GM12878 (cell line): Measurements from ENCODE around the gene TAF13. TPM values are rescaled to one million over a fixed set of nuclear protein-coding genes. Genes with fewer than 3 reads are reported as not detected.
A peak's percentile ranks its signal among the peaks of the same experiment; 100 is the strongest.

Source experiments
- ATAC-seq: fragments of 200-7000 bp; cut with Tn5 transposase; 3 replicates; pipeline ENCODE4 v1.9.1; 2020; ENCODE audit warnings: mild to moderate bottlenecking, moderate library complexity
- BruUV-seq: library from RNA; stranded (reverse); fragments of 400-500 nt; replicated peaks from 2 replicates; lab custom pipeline; 2021; lab: Mats Ljungman, UMichigan
- CTCF ChIA-PET: fragments of 300-600 bp; sonication (Branson Sonifier 250); formaldehyde crosslinking; extraction: SDS; loops from one replicate; lab custom pipeline; 2021; ENCODE audit warnings: inconsistent platforms; lab: Yijun Ruan, JAX
- POLR2A ChIA-PET: fragments of 350-600 bp; formaldehyde crosslinking; extraction: SDS; loops from one replicate; lab custom pipeline; 2021; ENCODE audit warnings: inconsistent platforms; lab: Charles Lee
- RAD21 ChIA-PET: fragments of 300-600 bp; sonication (Branson Sonifier 250); formaldehyde crosslinking; loops from one replicate; lab custom pipeline; 2023; ENCODE audit warnings: antibody characterized with exemption; ENCODE audit not compliant: unreplicated experiment; lab: Charles Lee
- SMC1A ChIA-PET: fragments of 300-600 bp; sonication (Branson Sonifier 250); formaldehyde crosslinking; loops from one replicate; lab custom pipeline; 2023; ENCODE audit not compliant: unreplicated experiment, uncharacterized antibody; lab: Charles Lee
- DNase-seq: peaks from one replicate; pipeline ENCODE4 v3.0.0-alpha.2; 2011; ENCODE audit warnings: low read depth, low spot score
- FAIRE-seq: peaks from 3 replicates; lab custom pipeline; 2011; peaks lifted over from hg19 to GRCh38; lab: Jason Lieb, UNC
- H2AFZ ChIP-seq: 2 replicates; pipeline ENCODE4 v1.6.0; 2011; ENCODE audit warnings: low read depth, low read length, control low read depth; ENCODE audit not compliant: control insufficient read depth
- H3K27ac ChIP-seq: 2 replicates; pipeline ENCODE4 v1.5.1; 2011; ENCODE audit warnings: control low read depth; ENCODE audit not compliant: control insufficient read depth, insufficient read depth
- H3K27me3 ChIP-seq, 2 experiments: replicated peaks in 1 of 2; 2 replicates each; pipeline versions ENCODE4 v1.6.0 to v1.6.1; 2011; ENCODE audit warnings: low read length in 1 of 2; ENCODE audit not compliant: control insufficient read depth in 2 of 2, insufficient read depth in 2 of 2
- H3K36me3 ChIP-seq, 2 experiments: 2 replicates each; pipeline ENCODE4 v1.5.1; 2011; ENCODE audit warnings: low read length in 1 of 2; ENCODE audit not compliant: control insufficient read depth in 2 of 2, insufficient read depth in 2 of 2
- H3K4me1 ChIP-seq: 2 replicates; pipeline ENCODE4 v1.6.1; 2011; ENCODE audit warnings: mild to moderate bottlenecking, low read length, moderate library complexity, mixed read lengths; ENCODE audit not compliant: control insufficient read depth, insufficient read depth
- H3K4me2 ChIP-seq: 2 replicates; pipeline ENCODE4 v1.6.0; 2011; ENCODE audit warnings: control low read depth; ENCODE audit not compliant: control insufficient read depth, insufficient read depth
- H3K4me3 ChIP-seq: fragments of 200-600 bp; sonication (generic); 2 replicates; pipeline ENCODE4 v1.5.1; 2016
- H3K79me2 ChIP-seq: 2 replicates; pipeline ENCODE4 v1.6.0; 2011; ENCODE audit warnings: low read length; ENCODE audit not compliant: control insufficient read depth, insufficient read depth
- H3K9ac ChIP-seq: 2 replicates; pipeline ENCODE4 v1.8.0; 2011; ENCODE audit warnings: low read length, control low read depth, mixed read lengths; ENCODE audit not compliant: control insufficient read depth, insufficient read depth
- H3K9me3 ChIP-seq: replicated peaks from 3 replicates; pipeline ENCODE4 v1.5.1; 2011; ENCODE audit warnings: mild to moderate bottlenecking, low read length; ENCODE audit not compliant: control insufficient read depth, insufficient read depth
- H4K20me1 ChIP-seq: 2 replicates; pipeline ENCODE4 v1.6.0; 2011; ENCODE audit not compliant: control insufficient read depth, insufficient read depth
- ATF7 ChIP-seq: fragments of 450-650 bp; IDR thresholded peaks from 2 replicates; pipeline ENCODE4 v1.6.1; 2016; ENCODE audit warnings: low read depth, mild to moderate bottlenecking
- BACH1 ChIP-seq: fragments of 450-650 bp; IDR thresholded peaks from 2 replicates; pipeline ENCODE4 v1.6.1; 2017; ENCODE audit warnings: mild to moderate bottlenecking, borderline replicate concordance
- BHLHE40 ChIP-seq, 2 experiments: fragments of 450-650 bp in 1 of 2; IDR thresholded peaks; 2 replicates each; pipeline ENCODE4 v1.6.1; 2011 to 2017; ENCODE audit warnings: low read depth in 2 of 2, borderline replicate concordance in 1 of 2, improper control_type of control experiment in 1 of 2, low read length in 1 of 2, mild to moderate bottlenecking in 1 of 2
- BMI1 ChIP-seq: fragments of 450-650 bp; IDR thresholded peaks from 2 replicates; pipeline ENCODE4 v1.6.1; 2016; ENCODE audit warnings: mild to moderate bottlenecking, moderate library complexity, borderline replicate concordance
- CHD2 ChIP-seq: IDR thresholded peaks from 2 replicates; pipeline ENCODE4 v1.6.1; 2011; ENCODE audit warnings: low read depth, low read length, improper control_type of control experiment, borderline replicate concordance
- CREB1 ChIP-seq: IDR thresholded peaks from 2 replicates; pipeline ENCODE4 v1.6.1; 2012; ENCODE audit warnings: low read depth, mild to moderate bottlenecking, inconsistent platforms
- DPF2 ChIP-seq: fragments of 450-650 bp; IDR thresholded peaks from 2 replicates; pipeline ENCODE4 v1.6.1; 2017; ENCODE audit warnings: mild to moderate bottlenecking
- ETV6 ChIP-seq, 2 experiments: fragments of 450-650 bp in 1 of 2; IDR thresholded peaks in 1 of 2; conservative IDR thresholded peaks in 1 of 2; 2 replicates each; pipeline ENCODE4 v1.6.1; 2014; ENCODE audit warnings: antibody characterized with exemption in 1 of 2, borderline replicate concordance in 1 of 2, low read depth in 1 of 2, mild to moderate bottlenecking in 1 of 2, moderate library complexity in 1 of 2
- GATAD2B ChIP-seq: fragments of 450-650 bp; conservative IDR thresholded peaks from 2 replicates; pipeline ENCODE4 v1.6.1; 2017; ENCODE audit warnings: low read depth, mild to moderate bottlenecking, moderate library complexity
- HCFC1 ChIP-seq: fragments of 150-350 bp; IDR thresholded peaks from 2 replicates; pipeline ENCODE4 v1.6.1; 2014; ENCODE audit warnings: low read length
- HDAC2 ChIP-seq: fragments of 200-600 bp; sonication (generic); IDR thresholded peaks from 2 replicates; pipeline ENCODE4 v1.6.1; 2017
- IKZF1 ChIP-seq: fragments of 450-650 bp; conservative IDR thresholded peaks from 2 replicates; pipeline ENCODE4 v1.6.1; 2017; ENCODE audit warnings: antibody characterized with exemption, mild to moderate bottlenecking
- JUNB ChIP-seq: IDR thresholded peaks from 2 replicates; pipeline ENCODE4 v1.6.1; 2016; ENCODE audit warnings: antibody characterized with exemption, mild to moderate bottlenecking
- LARP7 ChIP-seq: fragments of 450-650 bp; IDR thresholded peaks from 2 replicates; pipeline ENCODE4 v1.6.1; 2017; ENCODE audit warnings: mild to moderate bottlenecking
- NBN ChIP-seq: fragments of 450-650 bp; IDR thresholded peaks from 2 replicates; pipeline ENCODE4 v1.6.1; 2016
- NKRF ChIP-seq: fragments of 450-650 bp; conservative IDR thresholded peaks from 2 replicates; pipeline ENCODE4 v1.6.1; 2017; ENCODE audit warnings: mild to moderate bottlenecking, moderate library complexity
- PAX8 ChIP-seq: fragments of 450-650 bp; IDR thresholded peaks from 2 replicates; pipeline ENCODE4 v1.6.1; 2017; ENCODE audit warnings: mild to moderate bottlenecking, moderate library complexity
- PKNOX1 ChIP-seq: fragments of 450-650 bp; IDR thresholded peaks from 2 replicates; pipeline ENCODE4 v1.6.1; 2016; ENCODE audit warnings: mild to moderate bottlenecking
- STAT3 ChIP-seq: IDR thresholded peaks from 2 replicates; pipeline ENCODE4 v1.6.1; 2011; ENCODE audit warnings: low read depth, low read length, improper control_type of control experiment
- TCF3 ChIP-seq: IDR thresholded peaks from 2 replicates; pipeline ENCODE4 v1.6.1; 2012; ENCODE audit warnings: low read depth, mild to moderate bottlenecking, low read length, borderline replicate concordance; ENCODE audit not compliant: insufficient read depth
- ZNF24 ChIP-seq: fragments of 450-650 bp; IDR thresholded peaks from 2 replicates; pipeline ENCODE4 v1.6.1; 2017; ENCODE audit warnings: antibody characterized with exemption, mild to moderate bottlenecking
- ZNF274 ChIP-seq: IDR thresholded peaks from one replicate; pipeline ENCODE4 v1.8.0; 2011; ENCODE audit not compliant: insufficient read length, insufficient read depth
- WGBS: methylation state at CpG from one replicate; pipeline ENCODE4 v1.1.6; 2016; ENCODE audit warnings: low lambda C conversion rate; ENCODE audit not compliant: insufficient replicate concordance, insufficient coverage; ENCODE audit errors: missing lambda C conversion rate; 5-methylcytosine and 5-hydroxymethylcytosine counted together
- in situ Hi-C: fragments of 300-500 bp; cut with MboI; formaldehyde crosslinking; loops from 9 replicates; pipeline ENCODE4 v1.14.3; 2018; ENCODE audit warnings: mixed read lengths
- intact Hi-C: fragments of 100-400 bp; cut with micrococcal nuclease; formaldehyde crosslinking; loops from one replicate; pipeline ENCODE4 v1.14.2; 2022; ENCODE audit not compliant: unreplicated experiment
- polyA plus RNA-seq, 11 experiments: library from polyadenylated mRNA; depleted of rRNA in 4 of 11; unstranded in 6 of 11; stranded (reverse) in 5 of 11; fragments of >200 nt; fragmentation: Nextera tagmentation in 4 of 11; fragmentation: Illumina TruSeq in 1 of 11; extraction: Ambion mirVana in 4 of 11; extraction: Trizol in 1 of 11; gene quantifications; 1 replicate in 1 of 11; 2 replicates in 10 of 11; pipeline versions ENCODE4 v1.2.1 to v1.2.3, GENCODE V29; 2011 to 2016; ENCODE audit warnings: inconsistent platforms in 2 of 11, missing spikeins in 2 of 11, low read depth in 1 of 11
- total RNA-seq, 4 experiments: library from RNA; depleted of rRNA in 3 of 4; stranded (reverse); fragments of >200 nt in 3 of 4; fragmentation: Illumina TruSeq in 1 of 4; extraction: Trizol in 1 of 4; gene quantifications; 2 replicates each; pipeline versions ENCODE4 v1.2.1 to v1.2.3, GENCODE V29; 2013 to 2021

The TAF13 gene
- total and polyA plus RNA-seq, 10 of the 15 experiments (the other 5 are each of a cell fraction or from before 2014, with no cell fraction given) = 8.1 to 30.6 (median 18.0) TPM

- ChIA-PET RAD21 (interaction anchor here (0.9 to 2.6 kb wide), 4 partner anchors 23 to 152 kb away, joined by 3 to 7 read pairs (median 5); partner anchors contain the start of genes TMEM167B and WDR47), SMC1A (interaction anchor here (0.9 to 4.6 kb wide), 3 partner anchors 22 to 285 kb away, joined by 3 to 33 read pairs (median 6); no protein-coding TSS in a partner anchor), CTCF (interaction anchor here (0.6 to 8.3 kb wide), 15 partner anchors 8 to 285 kb away, joined by 3 to 57 read pairs (median 7); partner anchors contain the start of gene TMEM167B), POLR2A (interaction anchor here (3.7 kb wide), 1 partner anchor 14 kb away, joined by 25 read pairs; no protein-coding TSS in a partner anchor)
- H3K9me3 ChIP-seq = no peaks in the 10 kb centered on the region
- WGBS = 4% methylated on average over 53 of the region's 56 CpGs
- H3K27me3 ChIP-seq = peaks cover 8 to 11% of the 10 kb centered on the region in 2 experiments
- H3K27ac ChIP-seq = no peak within 1 kb of the TSS
- no peaks in the 10 kb centered on the region for H3K79me2 ChIP-seq
- peak within 1 kb of the TSS; percentile 83 for H2AFZ ChIP-seq
- H3K9ac ChIP-seq = no peak within 1 kb of the TSS
- no TSS peak for BruUV-seq
- H3K4me2 ChIP-seq = peak within 1 kb of the TSS; percentile 86
- no peaks in the 10 kb centered on the region for H4K20me1 ChIP-seq
- in situ Hi-C loops = no loop called here
- FAIRE-seq (no peak), ATAC-seq (peak; percentile 63), DNase-seq (no peak)
- H3K36me3 ChIP-seq = no peaks in the 10 kb centered on the region
- H3K4me1 ChIP-seq = peaks cover 15% of the 10 kb centered on the region
- peak within 1 kb of the TSS; percentile 64 for H3K4me3 ChIP-seq
- intact Hi-C loops = loop anchor here (2.0 to 10.0 kb wide), 5 partner anchors 49 to 281 kb away; partner anchors contain the start of genes CLCC1, SORT1 and WDR47
- no peak for TF ChIP-seq STAT3
- 0 out of 2 replicates have a peak, but pooled peaks have one; percentile 69 for TF ChIP-seq HDAC2
- no peak for TF ChIP-seq NBN
- no peak for TF ChIP-seq PAX8
- no peak for TF ChIP-seq ETV6 (conservative IDR thresholded peaks at IDR 0.05 in 1 of 2, IDR thresholded peaks at IDR 0.05 in 1 of 2; ENCODE audit: borderline replicate concordance in 1 of 2, low read depth in 1 of 2)
- no peak for TF ChIP-seq ATF7
- no peak for TF ChIP-seq ZNF274
- TF ChIP-seq DPF2 = peak; percentile 52; the same call in 1 of the 2 replicates
- peak in 1 of 2 experiments; percentile 49; a peak in 2 of 4 replicates for TF ChIP-seq BHLHE40 (IDR thresholded peaks at IDR 0.05; ENCODE audit: borderline replicate concordance in 1 of 2, low read depth in 2 of 2, low read length in 1 of 2)
- TF ChIP-seq GATAD2B = 0 out of 2 replicates have a peak, but pooled peaks have one; percentile 35
- TF ChIP-seq CHD2 = no peak
- no peak for TF ChIP-seq ZNF24
- TF ChIP-seq HCFC1 = no peak
- TF ChIP-seq BACH1 = 0 out of 2 replicates have a peak, but pooled peaks have one; percentile 41
- TF ChIP-seq CREB1 = no peak
- 0 out of 2 replicates have a peak, but pooled peaks have one; percentile 26 for TF ChIP-seq NKRF
- peak; percentile 63; the same call in 1 of the 2 replicates for TF ChIP-seq BMI1
- TF ChIP-seq IKZF1 = peak; percentile 25; the same call in 1 of the 2 replicates
- no peak for TF ChIP-seq JUNB
- TF ChIP-seq LARP7 = peak; percentile 73; the same call in 1 of the 2 replicates
- 0 out of 2 replicates have a peak, but pooled peaks have one; percentile 46 for TF ChIP-seq PKNOX1
- TF ChIP-seq TCF3 = no peak
These were observed 38.0 kb upstream of the TAF13 start, which contains the start of gene ELAPOR1 for GRCh38 chr1:109113590-109114341. TSS of gene ELAPOR1 (plus strand) at chr1:109114115. CDS start at chr1:109114184, 69 bp downstream.
